ENCODE results near the gene RAB31.

GRCh38 chr18:9810994-9811705 lies 103.0 kb downstream of the RAB31 start:
- TF ChIP-seq ATF2 (CRISPR knock-in tag; IDR thresholded peaks at IDR 0.05; ENCODE audit: borderline replicate concordance, low read depth) (no peak), SOX15 (CRISPR knock-in tag; IDR thresholded peaks at IDR 0.05) (no peak), ZNF121 (CRISPR knock-in tag; IDR thresholded peaks at IDR 0.05) (no peak), ZNF219 (CRISPR knock-in tag; IDR thresholded peaks at IDR 0.05; ENCODE audit: borderline replicate concordance) (no peak), CTCF (IDR thresholded peaks at IDR 0.05) (no peak), MAX (CRISPR knock-in tag; IDR thresholded peaks at IDR 0.05) (no peak), JUN (CRISPR knock-in tag; IDR thresholded peaks at IDR 0.05) (no peak), OVOL2 (CRISPR knock-in tag; IDR thresholded peaks at IDR 0.05; ENCODE audit: borderline replicate concordance) (no peak), IRF2 (CRISPR knock-in tag; IDR thresholded peaks at IDR 0.05; ENCODE audit: borderline replicate concordance, low read depth) (no peak), ZNF532 (CRISPR knock-in tag; IDR thresholded peaks at IDR 0.05; ENCODE audit: borderline replicate concordance) (no peak)

All from WTC11 (cell line).